Choroid plexus epithelial cell (primary cell): ENCODE measurements around the gene GPHA2.

Experiments
- DNase-seq: peaks from one replicate; pipeline ENCODE4 v3.0.0-alpha.2; 2010; ENCODE audit warnings: low read depth
- H3K4me3 ChIP-seq: 2 replicates; pipeline ENCODE4 v1.5.1; 2011; ENCODE audit warnings: low read depth, mild to moderate bottlenecking, control low read depth, low read length, moderate library complexity
- CTCF ChIP-seq: conservative IDR thresholded peaks from 2 replicates; pipeline ENCODE4 v1.5.1; 2011; ENCODE audit warnings: low read depth, mild to moderate bottlenecking, control low read depth, inconsistent platforms, low read length, moderate library complexity

The GPHA2 gene

GRCh38 chr11:64929625-64930024 is 6.1 kb downstream of the GPHA2 start:
- no peak overlapping the region for H3K4me3 ChIP-seq
- no peak for TF ChIP-seq CTCF
- no peak for DNase-seq

DNA sequence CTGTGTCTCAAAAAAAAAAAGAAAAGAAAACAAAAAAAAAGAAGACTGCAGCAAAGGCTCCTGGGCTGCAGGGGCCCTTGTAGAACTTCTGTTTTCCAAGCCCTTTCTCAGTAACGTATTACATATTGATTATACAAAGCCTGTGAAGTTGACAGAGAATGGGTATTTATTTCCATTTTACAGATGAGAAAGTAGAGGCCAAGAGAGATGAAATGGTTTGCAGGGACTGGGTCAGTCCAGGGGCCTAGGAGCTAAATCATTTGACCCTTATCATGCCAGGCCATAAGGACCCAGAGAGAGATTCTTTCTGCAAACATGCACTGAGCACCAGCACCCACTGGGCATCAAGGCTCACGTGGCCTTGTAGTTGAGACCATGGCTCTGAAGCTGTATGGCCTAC is 6.7 kb downstream of the GPHA2 start:
- no peak for TF ChIP-seq CTCF
- DNase-seq, result no peak
- H3K4me3 ChIP-seq, result no peak overlapping the region

- no peak for TF ChIP-seq CTCF
- DNase-seq, result no peak
- H3K4me3 ChIP-seq, result no peak overlapping the region
Observed at GRCh38 chr11:64926689-64927088, 9.0 kb downstream of the GPHA2 start.

GRCh38 chr11:64925536-64926436 is 9.9 kb downstream of the GPHA2 start:
- peak overlapping the region; percentile 82 for H3K4me3 ChIP-seq
- no peak for TF ChIP-seq CTCF
- DNase-seq, result no peak

GRCh38 chr11:64924910-64925284 is 10.8 kb downstream of the GPHA2 start:
- DNase-seq, result no peak
- no peak for TF ChIP-seq CTCF
- H3K4me3 ChIP-seq, result peak overlapping the region; percentile 82

DNA sequence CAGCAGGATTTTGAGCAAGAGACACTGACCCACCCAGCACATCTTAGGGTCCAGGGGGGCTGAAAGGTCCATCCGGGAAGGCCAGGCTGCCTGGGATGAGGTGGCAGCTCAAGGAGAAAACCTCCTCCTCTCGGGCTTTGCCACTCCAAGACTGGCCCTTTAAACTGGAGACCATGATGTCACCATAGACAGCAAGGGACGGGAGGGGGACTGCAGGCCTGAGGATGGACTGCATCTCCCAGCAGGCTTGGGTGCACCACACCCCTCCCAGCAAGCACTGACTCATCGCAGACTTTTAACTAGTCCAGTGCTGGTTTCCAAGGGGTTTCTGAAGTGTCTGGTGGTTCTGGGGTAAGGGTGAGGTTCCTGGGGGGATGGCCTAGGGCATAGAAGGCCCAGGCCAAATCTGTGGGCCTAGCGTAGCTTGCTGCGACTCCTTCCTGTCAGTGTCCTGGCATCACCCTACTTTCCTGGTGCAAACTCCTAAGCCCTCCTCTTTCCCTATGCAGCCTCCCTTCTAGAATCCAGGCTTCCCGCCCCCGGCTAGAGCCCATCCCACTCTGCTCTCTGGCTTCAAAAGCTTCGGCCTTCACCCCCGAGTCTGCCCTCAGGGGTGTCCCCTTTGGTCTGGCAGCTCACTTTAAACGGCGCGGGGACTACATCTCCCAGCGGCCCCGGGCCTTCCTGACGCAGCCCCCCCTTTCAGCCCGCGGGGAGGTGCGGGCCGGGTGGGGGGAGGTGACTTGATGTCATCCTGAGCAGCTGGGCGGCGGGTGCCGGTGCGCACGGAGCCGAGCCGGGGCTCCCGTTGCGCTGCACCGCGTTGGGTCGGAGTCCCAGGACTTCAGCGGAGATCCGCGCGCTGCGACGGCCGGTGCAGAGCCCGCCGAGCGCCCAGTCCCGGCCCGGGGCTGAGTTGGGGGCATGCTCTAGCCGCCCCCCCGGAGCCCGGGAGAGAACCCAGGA is 11.5 kb downstream of the GPHA2 start, which contains the start of gene PPP2R5B:
TSS of gene PPP2R5B (plus strand) at position 746 of the 966 bp plus-strand sequence. CDS start 1,046 bp downstream, outside the sequence.
- no peak for TF ChIP-seq CTCF
- H3K4me3 ChIP-seq, result peak within 1 kb of the TSS; percentile 82
- DNase-seq, result peak; percentile 96
